Peyer's patch (tissue), 4 donors: ENCODE measurements around the gene NAALAD2. TPM values are rescaled to one million over a fixed set of nuclear protein-coding genes. Genes with fewer than 3 reads are reported as not detected.
"Not testable (repeated sequence)": the region's sequence is repeated elsewhere in the genome, so short reads cannot be mapped to it uniquely, and the experiment has no call there.

Experiments used
- DNase-seq, 3 donors: peaks; one replicate each; pipeline ENCODE4 v3.0.0-alpha.2; 2017 to 2019
- H3K27ac ChIP-seq, 4 donors: fragments of 200-600 bp; sonication (generic); one replicate each; pipeline ENCODE4 v1.5.1; 2016 to 2019
- H3K27me3 ChIP-seq, 2 donors: fragments of 200-600 bp; sonication (generic); one replicate each; pipeline ENCODE4 v1.5.1; 2019
- H3K36me3 ChIP-seq, 3 donors: fragments of 200-600 bp; sonication (generic); one replicate each; pipeline ENCODE4 v1.5.1; 2016 to 2019
- H3K4me1 ChIP-seq, 4 donors: fragments of 200-600 bp; sonication (generic); one replicate each; pipeline ENCODE4 v1.5.1; 2016 to 2019
- H3K4me3 ChIP-seq, 4 donors: fragments of 200-600 bp; sonication (generic); 1 replicate in 3 of 4; 2 replicates in 1 of 4; pipeline ENCODE4 v1.5.1; 2016 to 2019; ENCODE audit warnings: mild to moderate bottlenecking in 1 of 4
- H3K9me3 ChIP-seq, 4 donors: fragments of 200-600 bp; sonication (generic); one replicate each; pipeline ENCODE4 v1.5.1; 2016 to 2019; ENCODE audit warnings: mild to moderate bottlenecking in 1 of 4
- CTCF ChIP-seq, 6 experiments: fragments of 450-650 bp in 4 of 6; fragments of 200-600 bp in 2 of 6; sonication (generic) in 1 of 6; IDR thresholded peaks; one replicate each; pipeline ENCODE4 v1.5.1; 2017 to 2019; ENCODE audit warnings: antibody characterized with exemption in 6 of 6, mild to moderate bottlenecking in 3 of 6, moderate library complexity in 1 of 6
- POLR2A ChIP-seq, 2 donors: fragments of 450-650 bp; IDR thresholded peaks; one replicate each; pipeline ENCODE4 v1.5.1; 2017; ENCODE audit warnings: antibody characterized with exemption in 2 of 2, mild to moderate bottlenecking in 2 of 2, moderate library complexity in 2 of 2
- total RNA-seq, 4 donors: library from RNA; depleted of rRNA; stranded (reverse); fragments of >200 nt; gene quantifications; one replicate each; pipeline ENCODE4 v1.1.0, GENCODE V29; 2016

Gene NAALAD2
- total RNA-seq, 4 donors from 2014 or later = 1.7 to 7.0 (median 4.2) TPM; not detected in 1

- Histone ChIP-seq H3K4me1 (no peaks in the 10 kb centered on the region), H3K9me3 (no peaks in the 10 kb centered on the region), H3K27me3 (no peaks in the 10 kb centered on the region), H3K4me3 (no peak overlapping the region), H3K36me3 (no peaks in the 10 kb centered on the region), H3K27ac (no peak overlapping the region)
- TF ChIP-seq CTCF (IDR thresholded peaks at IDR 0.05) (no peak), POLR2A (IDR thresholded peaks at IDR 0.05) (no peak)
- no peak for DNase-seq
Observed at GRCh38 chr11:90124371-90124770, 10.1 kb upstream of the NAALAD2 start.

GRCh38 chr11:90124946-90125345 is 9.5 kb upstream of the NAALAD2 start:
- H3K9me3 ChIP-seq = no peaks in the 10 kb centered on the region
- no peak for DNase-seq
- no peak overlapping the region for H3K4me3 ChIP-seq
- no peak overlapping the region for H3K27ac ChIP-seq
- no peaks in the 10 kb centered on the region for H3K27me3 ChIP-seq
- H3K4me1 ChIP-seq = no peaks in the 10 kb centered on the region
- no peaks in the 10 kb centered on the region for H3K36me3 ChIP-seq
- TF ChIP-seq POLR2A (IDR thresholded peaks at IDR 0.05) = no peak
- TF ChIP-seq CTCF (IDR thresholded peaks at IDR 0.05) = no peak

GRCh38 chr11:90133560-90134477 is 644 bp upstream of the NAALAD2 start:
- Histone ChIP-seq H3K27ac (no peak overlapping the region), H3K9me3 (no peaks in the 10 kb centered on the region), H3K27me3 (no peaks in the 10 kb centered on the region), H3K4me3 (peak overlapping the region; percentile 11 to 49 (median 30)), H3K4me1 (no peaks in the 10 kb centered on the region), H3K36me3 (no peaks in the 10 kb centered on the region)
- DNase-seq = no peak
- TF ChIP-seq POLR2A (IDR thresholded peaks at IDR 0.05) (no peak), CTCF (IDR thresholded peaks at IDR 0.05) (no peak)

GRCh38 chr11:90135016-90135415 is 553 bp downstream of the NAALAD2 start:
- DNase-seq = no peak
- H3K27me3 ChIP-seq = no peaks in the 10 kb centered on the region
- no peaks in the 10 kb centered on the region for H3K4me1 ChIP-seq
- no peaks in the 10 kb centered on the region for H3K9me3 ChIP-seq
- H3K27ac ChIP-seq = no peak overlapping the region
- TF ChIP-seq POLR2A (IDR thresholded peaks at IDR 0.05) = no peak
- TF ChIP-seq CTCF (IDR thresholded peaks at IDR 0.05) = no peak
- peak overlapping the region; percentile 11 to 49 (median 30) for H3K4me3 ChIP-seq
- no peaks in the 10 kb centered on the region for H3K36me3 ChIP-seq

GRCh38 chr11:90148900-90149299 is 14.4 kb downstream of the NAALAD2 start:
- Histone ChIP-seq H3K9me3 (no peaks in the 10 kb centered on the region), H3K27me3 (no peaks in the 10 kb centered on the region), H3K4me1 (no peaks in the 10 kb centered on the region), H3K36me3 (no peaks in the 10 kb centered on the region), H3K27ac (no peak overlapping the region), H3K4me3 (no peak overlapping the region)
- no peak for DNase-seq
- TF ChIP-seq POLR2A (IDR thresholded peaks at IDR 0.05) (no peak), CTCF (IDR thresholded peaks at IDR 0.05) (no peak)

GRCh38 chr11:90166982-90167573 is 32.6 kb downstream of the NAALAD2 start:
- not testable (repeated sequence) for H3K4me1 ChIP-seq, H3K27me3 ChIP-seq, H3K9me3 ChIP-seq, H3K27ac ChIP-seq, H3K4me3 ChIP-seq, H3K36me3 ChIP-seq, DNase-seq

- H3K4me3 ChIP-seq, H3K9me3 ChIP-seq, H3K36me3 ChIP-seq, H3K4me1 ChIP-seq, H3K27me3 ChIP-seq, DNase-seq, H3K27ac ChIP-seq: not testable (repeated sequence)
Observed at GRCh38 chr11:90167704-90168103, 33.2 kb downstream of the NAALAD2 start.
